Stimulated activated naive CD8-positive, alpha-beta T cell treated with anti-CD3 and anti-CD28 coated beads, Interleukin-15, Interleukin-2, amounts not matched to agents 100 U/mL and 50 U/mL, for 24 hours (primary cell): Measurements from ENCODE around the gene PRKCE.
A peak's percentile ranks its signal among the peaks of the same experiment; 100 is the strongest.

Source experiments
- ATAC-seq: fragments of 150-1000 bp; cut with Tn5 transposase; one replicate; pipeline ENCODE4 v1.10.0; 2021
- DNase-seq: peaks from one replicate; pipeline ENCODE4 v3.0.0; 2021

Gene PRKCE

DNA sequence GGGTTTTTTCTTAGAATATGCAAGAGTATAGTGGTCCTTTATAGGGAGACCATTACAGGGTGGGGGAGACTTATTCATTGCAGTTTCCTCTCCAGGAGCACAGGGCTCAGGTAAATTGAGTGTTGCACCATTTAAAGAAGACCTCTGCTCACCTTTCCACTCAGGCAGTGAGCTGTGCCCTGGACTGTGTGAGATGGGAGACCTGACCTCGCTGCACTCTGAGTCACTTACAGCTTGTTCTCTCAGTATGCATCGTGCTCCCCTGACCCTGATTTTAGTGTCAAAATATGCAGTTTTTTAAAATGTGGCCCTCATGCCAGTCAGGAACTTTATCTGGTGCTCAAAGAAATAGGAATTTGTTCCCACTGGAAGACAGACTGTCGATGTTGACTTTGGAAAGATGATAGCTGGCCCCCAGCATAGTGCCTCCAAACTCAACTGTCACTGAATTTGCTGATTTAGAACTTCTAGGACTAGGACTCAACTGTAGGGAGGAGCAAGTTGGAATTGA, 499.0 kb downstream of the PRKCE start:
- DNase-seq (no peak), ATAC-seq (no peak)

DNA sequence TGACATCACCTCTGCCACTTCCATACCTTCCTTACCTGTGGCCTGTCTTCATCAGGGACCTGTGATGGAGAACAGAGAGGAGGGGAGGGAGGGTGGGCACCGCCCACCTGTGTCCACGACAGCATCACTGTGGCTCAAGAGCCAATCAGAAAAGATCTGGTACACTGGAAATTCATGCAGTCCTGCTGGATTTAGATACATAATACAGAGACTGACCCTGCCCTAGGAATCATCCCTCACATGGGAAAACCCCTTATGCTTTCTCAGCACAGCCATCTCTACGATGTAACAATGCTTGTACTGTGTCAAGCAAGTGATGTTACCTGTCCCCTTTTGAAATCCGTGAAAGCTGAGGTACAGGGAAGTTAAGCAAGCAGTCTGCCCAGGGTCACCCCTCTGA, 500.1 kb downstream of the PRKCE start:
- DNase-seq (no peak), ATAC-seq (no peak)

DNA sequence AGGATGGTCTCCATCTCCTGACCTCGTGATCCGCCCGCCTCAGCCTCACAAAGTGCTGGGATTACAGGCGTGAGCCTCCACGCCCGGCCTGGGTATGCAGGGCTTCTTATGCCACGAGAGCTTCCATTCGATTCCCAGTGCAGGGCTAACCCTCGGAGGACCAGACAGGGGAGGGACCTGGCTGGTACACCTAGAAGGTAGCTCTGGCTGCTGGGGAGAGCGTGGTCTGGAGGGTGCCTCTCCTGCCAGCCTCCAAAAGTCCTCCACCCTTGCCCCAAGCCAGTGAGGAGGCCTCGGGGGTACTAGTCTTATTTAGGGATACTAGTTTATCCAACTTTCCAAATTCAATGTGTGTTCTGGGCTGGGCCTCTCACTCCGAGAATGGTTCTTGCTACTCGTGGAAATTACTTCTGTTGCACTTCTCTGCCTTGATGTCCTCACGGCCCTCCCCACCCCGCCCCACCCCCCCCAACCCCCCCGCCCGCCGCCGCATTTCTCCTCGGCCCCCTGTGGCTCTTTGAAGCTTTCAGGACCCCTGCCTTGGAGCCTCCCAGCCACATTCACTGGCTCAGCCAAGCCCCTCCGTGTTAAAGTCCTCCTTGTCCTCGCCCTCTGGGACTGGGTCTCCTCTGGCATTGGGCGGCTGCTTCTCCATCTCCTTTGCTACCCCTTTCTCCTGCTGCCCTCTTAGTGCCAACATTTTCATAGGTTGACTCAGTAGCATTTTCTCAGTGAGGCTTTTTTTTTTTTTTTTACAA, 502.7 kb downstream of the PRKCE start:
- ATAC-seq (no peak), DNase-seq (no peak)

DNA sequence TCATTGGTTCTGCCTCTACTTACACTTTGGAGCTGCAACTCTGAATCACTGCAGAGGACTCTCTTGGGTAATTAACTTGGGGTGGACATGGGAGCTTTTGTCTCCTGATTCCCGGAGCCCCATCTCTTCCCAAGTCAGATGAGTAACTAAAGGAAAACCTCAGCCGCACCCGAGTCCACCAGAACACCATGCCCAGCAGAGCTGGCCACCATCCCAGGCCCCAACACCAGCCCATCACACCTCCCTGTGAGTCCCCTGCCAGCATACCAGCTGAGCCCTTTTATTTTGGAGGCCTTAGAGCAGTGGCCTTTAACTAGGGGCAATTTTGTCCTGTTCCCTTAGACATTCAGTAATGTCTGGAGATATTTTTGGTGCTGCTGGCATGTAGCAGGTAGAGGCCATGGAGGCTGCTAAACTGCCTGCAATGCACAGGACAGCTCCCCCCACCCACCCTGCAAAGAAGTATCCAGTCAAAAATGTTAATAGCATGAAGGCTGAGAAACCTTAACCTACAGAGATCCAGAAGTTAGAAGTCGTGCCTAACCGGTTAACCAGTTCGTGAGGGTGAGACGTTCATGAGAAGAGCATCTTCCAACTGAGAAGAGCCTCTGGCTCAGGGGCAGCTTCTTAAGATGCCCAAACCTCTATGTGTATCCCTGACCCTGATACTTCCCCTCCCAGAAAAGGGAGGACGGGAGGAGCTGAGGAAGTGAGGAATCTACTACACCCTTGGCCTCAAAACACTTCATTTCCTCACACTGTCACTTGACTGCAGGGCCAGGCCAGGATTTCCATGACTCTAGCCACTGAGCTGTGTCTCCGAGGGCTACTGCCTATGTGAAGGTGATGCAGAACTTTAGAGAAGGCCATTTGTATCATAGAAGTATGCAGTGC, 505.8 kb downstream of the PRKCE start:
- ATAC-seq, result no peak
- no peak for DNase-seq

DNA sequence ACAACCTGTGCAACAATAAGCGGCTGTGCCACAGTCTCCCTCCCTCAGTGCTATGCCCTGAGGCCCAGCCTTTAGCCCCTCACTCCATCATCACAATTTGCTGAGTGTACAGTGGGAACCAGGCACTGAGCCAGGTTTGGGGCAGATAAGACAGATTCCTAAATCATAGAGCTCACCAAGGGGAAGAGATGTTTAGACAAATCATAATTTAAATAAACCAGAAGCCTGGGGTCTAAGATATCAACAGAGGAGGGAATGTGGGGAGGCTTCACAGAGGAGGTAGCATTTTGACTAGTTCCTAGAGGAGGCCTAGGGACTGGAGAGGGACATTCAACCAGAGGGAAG, 506.5 kb downstream of the PRKCE start:
- no peak for ATAC-seq
- no peak for DNase-seq

DNA sequence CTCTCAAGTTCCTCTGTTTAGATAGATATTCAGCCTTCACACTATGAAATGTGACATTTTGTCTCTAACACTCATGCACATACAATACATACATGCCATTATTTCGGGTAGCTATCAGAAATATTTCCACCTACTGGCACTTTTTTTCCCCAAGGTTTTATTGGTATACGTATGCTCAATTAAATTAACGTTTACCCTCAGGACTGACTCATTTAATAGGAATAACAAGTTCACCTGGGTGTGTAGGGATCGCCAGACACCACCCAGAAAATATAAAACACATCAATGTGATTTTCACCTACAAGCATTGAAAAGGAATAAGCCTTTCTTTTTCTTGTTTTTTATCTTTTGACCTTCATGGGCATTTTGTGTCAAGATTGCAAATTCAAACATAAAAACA, 507.2 kb downstream of the PRKCE start:
- no peak for DNase-seq
- no peak for ATAC-seq

DNA sequence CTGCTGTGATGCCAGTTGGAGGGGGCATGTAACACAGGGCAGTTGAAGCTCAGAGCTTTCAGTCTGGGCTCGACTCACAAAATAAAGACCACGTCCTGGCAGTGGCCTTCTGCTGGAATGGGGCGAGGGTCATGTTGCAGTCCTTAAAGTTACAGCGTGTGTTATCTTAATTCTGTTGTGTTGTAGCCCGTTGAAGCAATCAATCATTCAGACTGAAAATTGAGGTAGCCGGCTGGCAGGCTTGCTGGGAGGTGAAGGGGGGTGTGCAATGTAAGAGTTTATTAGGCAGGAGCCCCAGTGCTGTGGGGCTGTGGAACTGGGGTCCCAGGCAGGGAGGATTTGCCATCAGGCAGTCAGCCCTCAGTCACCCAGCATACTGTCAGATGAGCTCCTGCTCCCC, 508.9 kb downstream of the PRKCE start:
- no peak for ATAC-seq
- DNase-seq, result no peak

DNA sequence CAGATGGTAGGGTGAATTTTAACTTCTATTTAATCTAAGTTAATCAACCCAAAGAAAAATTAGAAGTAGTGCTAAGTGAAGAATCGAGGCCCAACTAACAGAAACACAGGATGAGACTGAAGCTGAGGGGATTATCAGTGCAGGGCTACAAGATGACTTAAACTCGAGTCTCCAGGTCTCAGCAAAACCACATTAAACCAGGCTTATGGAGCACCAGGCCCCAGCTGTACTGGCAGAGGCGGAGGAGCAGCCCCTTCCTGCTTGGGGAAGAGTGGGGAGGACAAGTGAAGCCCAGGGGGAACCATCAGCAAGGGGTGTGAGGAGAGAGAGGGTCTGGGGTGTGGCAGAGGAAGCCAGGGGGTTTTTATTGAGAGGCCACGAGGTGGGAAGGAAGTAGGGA, 509.8 kb downstream of the PRKCE start:
- ATAC-seq (no peak), DNase-seq (no peak)

DNA sequence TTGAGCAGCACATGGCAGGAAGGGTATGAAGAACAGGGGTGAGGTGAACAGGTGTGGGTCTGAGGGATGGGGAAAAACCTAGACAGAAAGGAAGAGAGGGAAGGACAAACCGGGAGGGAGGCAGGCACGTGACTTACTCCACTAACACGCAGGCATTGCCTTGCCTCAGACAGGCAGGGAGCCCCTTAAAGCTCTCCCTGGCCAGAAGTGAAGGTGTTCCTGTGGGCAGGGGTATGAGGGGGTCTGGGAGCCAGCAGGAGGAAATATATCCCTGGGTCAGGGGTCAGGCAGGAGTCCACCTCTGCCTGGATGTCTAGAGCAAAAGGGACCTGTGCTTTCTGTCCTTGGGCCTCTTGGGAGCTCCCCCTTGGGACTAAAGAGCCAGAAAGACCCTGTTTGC, 510.4 kb downstream of the PRKCE start:
- DNase-seq (no peak), ATAC-seq (no peak)

DNA sequence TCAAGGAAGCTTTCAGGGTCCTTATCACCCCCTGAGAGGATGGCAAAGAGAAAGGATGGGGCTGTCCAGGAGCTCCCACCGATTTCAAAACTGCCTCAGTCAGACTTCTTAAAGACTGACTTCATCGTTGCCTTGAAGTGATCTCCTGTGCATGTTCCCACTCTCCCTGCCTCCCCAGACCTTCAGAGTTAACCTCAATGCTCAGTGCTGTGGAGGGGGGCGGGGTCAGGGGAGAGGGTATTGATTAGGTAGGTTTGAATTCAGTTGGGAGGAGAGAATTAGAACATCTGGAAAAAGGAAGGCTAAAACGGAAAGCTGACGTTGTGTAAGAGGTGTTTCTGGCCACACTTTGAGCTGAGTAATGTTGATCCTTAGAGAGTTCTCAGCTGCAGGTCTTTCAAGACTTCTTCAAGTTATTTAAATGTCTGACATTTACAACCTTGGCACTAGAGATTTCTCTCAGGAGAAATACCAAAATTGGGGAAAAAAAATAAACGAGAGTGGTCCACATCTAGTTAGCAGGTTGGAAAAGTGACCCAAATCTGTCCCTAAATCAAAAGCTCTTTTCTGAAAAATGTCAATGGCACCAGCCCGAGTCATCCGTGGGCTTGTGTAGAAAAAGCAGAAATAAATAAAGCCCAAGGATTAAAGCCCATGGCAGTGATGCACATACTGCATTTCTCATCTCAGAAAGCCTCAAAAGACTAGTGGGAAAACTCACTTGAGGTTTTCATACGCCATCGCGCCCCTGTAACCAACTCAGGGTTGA, 511.0 kb downstream of the PRKCE start:
- ATAC-seq, result no peak

DNA sequence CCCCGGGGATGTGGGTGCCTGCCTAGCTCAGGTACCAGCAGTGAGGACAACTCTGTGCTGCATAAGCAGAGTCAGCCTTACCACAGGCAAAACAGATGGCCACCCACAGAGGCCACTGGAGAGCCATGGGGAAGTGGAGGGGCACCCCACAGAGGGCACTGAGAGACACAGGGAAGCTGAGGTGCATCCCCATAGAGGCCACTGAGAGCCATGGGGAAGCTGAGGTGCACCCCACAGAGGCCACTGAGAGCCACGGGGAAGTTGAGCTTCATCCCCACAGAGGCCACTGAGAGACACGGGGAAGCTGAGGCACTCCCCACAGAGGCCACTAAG, 511.6 kb downstream of the PRKCE start:
- ATAC-seq (no peak), DNase-seq (no peak)

More for the DNA sequence above, 511.0 kb downstream of the PRKCE start:
- no peak for DNase-seq

DNA sequence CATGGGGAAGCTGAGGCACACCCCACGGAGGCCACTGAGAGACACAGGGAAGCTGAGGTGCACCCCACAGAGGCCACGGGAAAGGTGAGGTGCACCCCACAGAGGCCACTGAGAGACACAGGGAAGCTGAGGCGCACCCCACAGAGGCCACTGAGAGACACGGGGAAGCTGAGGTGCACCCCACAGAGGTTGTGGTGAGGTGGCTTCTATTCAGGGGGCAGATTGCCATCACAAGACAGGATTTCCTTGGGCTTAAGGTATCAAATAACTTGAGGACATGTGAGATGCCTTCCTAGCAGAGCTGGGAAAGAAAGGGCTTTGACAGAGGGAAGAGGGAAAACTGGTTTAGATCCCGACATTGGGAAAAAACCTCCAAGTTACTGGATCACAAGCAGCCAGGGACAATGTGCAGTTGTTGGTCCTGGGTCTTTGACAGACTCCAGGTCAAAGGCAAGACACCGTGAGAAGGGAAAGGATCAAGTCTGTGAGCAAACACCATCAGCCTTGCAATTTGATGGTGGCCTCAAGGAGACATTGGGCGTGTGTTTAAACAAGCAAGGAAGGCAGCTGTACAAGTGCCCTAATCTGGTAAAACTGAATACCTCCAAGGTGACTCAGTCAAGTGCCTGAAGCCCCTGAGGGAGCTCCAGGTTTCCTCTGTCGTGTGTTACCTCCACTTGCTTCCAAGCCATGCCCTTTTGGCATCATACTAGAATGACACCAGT, 512.5 kb downstream of the PRKCE start:
- DNase-seq, result no peak
- no peak for ATAC-seq

DNA sequence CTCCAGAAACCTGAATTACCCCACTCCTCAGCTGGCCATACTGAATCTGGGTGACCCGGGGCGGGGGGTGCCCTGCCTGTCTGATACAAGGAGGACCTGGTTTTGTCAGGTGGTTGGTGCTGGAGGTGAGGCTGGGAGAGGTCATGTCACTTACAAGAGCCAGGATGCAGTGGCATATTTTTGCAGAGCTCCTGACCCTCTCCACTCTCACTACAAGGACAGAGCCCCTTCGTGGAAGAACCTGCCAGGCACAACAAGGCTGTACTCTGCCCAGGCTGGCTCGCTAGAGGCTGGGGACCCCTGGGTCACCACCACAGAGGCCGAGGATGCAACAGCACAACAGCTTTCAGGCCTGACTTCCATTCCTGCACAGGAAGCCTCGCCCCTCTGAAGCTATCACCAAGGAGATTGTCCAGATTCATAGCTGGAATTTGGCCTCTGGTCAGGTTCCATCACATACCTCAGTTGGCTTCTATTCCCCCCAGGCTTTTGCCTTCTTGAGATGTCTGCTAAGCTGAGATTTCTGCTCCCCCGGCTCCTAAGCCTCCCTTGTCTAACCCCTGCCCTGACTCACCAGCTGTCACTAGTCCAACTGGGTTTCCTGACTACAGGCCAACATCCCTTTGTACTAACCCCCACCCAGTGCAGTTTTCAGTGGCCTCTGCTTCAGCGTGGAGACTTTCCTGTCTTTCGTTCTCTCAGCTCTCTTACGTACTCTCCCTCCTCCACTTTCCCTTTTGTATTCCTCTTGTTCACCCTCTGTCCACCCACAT, 513.2 kb downstream of the PRKCE start:
- DNase-seq, result no peak
- no peak for ATAC-seq

DNA sequence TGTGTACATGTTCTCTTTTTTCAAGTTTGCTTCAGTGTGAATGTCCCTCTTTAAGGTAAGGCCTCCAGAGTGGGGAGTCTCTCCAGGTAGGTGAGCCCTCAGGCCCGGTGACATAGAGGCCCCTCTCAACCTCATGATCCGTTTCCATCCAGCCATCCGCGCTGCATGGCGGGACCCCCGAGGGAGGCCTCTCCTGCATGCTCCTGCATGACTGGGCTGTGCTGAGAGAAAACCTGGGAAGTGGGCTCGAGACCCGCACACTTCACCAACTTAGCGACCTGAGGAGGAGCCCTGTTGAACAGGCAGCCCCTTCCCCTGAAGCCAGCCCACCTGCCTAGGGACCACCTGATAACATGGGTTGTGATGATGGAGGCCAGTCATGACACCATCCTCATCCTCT, 514.4 kb downstream of the PRKCE start:
- DNase-seq (no peak), ATAC-seq (no peak)

DNA sequence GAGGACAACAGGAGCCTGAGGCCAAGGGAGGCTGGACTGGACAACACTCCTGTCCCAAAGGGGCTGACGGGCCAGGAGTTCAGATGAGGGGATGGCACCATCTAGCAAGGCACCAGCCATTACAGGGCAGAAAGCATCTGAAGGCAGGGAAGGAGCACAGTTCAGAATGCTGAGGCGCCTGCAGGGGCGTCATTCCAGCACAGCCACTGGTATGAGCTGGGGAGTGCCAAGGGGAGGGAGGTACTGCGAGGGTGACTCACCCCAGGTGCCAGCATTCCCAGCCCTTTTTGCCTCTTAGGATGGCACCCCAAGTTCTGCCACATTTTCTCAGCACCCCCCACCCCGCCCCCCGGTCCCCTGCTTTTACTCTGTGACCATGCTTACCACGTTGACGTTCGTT, 515.9 kb downstream of the PRKCE start:
- ATAC-seq, result no peak
- DNase-seq, result no peak

DNA sequence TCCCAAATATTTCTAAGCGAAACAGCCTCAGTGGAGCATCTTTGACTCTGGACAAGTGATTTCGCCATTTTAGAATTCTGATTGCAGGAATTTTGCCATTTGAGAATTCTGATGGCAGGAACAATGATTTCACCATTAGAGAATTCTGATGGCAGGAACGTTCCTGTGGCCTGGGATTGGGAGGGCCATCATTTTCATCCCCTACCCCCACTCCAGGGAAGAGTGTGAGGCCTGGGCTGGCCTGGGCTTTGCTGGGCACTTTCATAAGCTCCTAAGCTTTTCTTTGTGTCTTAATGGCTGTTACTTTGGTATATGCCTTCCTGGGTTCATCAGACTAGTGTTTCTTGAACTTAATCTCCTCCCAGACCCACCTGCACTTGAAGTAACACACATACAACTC, 516.4 kb downstream of the PRKCE start:
- DNase-seq (no peak), ATAC-seq (no peak)

DNA sequence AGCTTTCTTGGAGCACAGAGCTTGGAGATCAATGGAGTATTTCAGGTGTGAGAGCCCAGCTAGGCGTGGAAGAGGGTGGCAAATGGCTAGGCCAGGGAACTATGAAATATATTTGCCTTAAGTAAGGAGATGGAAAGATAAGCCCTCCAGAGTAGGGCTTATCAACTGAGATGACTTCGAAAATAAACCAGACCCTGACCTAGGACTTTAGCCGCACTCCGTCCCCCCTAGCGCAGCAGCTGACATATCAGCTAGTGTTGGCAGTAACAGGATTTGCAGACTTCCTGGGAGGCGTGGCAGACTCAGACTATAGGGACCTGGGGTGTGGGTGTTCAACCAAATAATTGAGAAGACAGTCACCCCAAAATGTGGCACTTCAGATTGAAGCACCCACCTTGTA, 518.0 kb downstream of the PRKCE start:
- ATAC-seq (no peak), DNase-seq (no peak)

DNA sequence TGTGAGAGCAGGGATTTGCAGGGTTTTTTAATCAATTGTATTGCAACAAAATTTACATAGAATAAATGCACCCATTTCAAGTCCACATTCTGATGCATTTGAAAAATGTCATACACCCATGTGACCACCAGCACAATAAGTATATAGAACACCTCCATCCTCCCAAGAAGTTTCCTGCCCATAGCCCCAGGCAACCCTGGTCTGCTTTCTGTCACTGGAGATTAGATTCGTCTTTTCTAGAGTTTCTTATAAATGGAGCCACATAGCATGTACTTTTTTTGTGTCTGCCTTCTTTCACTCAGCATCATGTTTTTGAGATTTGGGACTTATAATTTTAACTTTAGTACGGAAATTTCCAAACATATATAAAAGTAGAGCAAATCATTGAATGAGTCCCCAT, 518.6 kb downstream of the PRKCE start:
- ATAC-seq (no peak), DNase-seq (no peak)

DNA sequence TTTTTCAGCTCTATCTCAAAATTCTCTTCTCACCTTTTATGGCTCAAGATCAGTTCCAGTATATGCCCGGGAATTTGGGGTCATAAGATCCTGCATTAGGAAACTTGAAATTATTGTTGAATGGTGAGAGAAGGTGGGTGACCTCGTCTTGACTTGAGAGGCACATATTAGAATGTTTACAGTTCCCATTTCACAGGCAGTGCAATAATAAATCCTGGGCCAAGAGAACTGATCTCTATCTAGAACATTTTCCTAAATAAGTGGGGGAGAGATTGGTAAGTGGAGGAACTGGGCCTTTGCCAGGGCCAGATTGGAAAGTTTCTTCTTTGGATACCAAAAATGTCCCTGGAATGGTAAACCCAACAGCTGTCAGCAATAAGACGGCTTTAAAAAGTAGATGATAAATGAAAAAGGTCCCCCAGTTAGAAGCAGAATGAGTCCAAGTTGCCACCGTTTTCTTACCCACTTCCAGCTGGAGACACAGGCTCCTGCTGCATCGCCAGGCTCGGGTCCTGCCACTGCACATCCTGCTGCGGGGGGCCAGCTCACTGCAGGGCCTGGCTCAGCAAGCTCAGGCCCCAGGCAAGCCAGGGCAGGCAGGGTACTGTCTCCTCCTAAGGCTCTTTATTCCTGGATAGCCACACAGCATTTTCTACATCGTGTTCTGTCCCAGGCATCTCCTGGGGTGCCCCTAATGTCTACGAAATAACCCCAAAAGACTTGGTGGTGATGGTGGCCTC, 519.3 kb downstream of the PRKCE start:
- ATAC-seq (no peak), DNase-seq (no peak)

DNA sequence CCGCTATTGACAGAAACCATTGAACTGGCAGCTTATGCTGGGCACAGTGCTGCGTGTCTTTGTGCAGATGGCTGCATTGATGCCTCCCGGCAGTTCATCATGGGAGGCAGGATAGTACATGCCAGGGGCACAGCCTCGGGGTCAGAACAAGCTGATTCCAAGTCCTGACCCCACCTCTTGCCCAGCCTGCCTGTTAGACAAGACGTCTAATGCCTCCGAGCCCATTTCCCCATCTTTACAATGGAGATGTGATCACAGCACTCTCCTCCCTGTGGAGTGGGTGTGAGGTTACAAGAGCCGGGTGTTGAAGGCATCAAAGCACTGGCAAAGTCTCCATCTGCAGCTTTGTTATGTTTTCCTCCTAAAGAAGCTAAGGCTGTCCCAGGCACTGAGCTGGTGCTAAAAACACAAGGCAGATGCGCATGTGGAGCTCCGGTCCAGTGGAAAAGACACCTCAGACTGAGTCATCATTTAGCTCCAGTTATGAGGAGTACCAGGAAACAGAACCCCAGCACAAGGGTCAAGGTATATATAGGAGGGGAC, 520.0 kb downstream of the PRKCE start:
- DNase-seq (no peak), ATAC-seq (peak; percentile 9)
